Measurements from ENCODE around the gene MAD1L1. TPM values are rescaled to one million over a fixed set of nuclear protein-coding genes. Genes with fewer than 3 reads are reported as not detected.

The MAD1L1 gene
- total RNA-seq, 1 experiment from 2014 or later, result 43.8 TPM

- TF ChIP-seq CDX4 (CRISPR knock-in tag; IDR thresholded peaks at IDR 0.05; ENCODE audit: borderline replicate concordance) (no peak), ZNF396 (CRISPR knock-in tag; IDR thresholded peaks at IDR 0.05; ENCODE audit: borderline replicate concordance) (no peak), PRRX2 (CRISPR knock-in tag; IDR thresholded peaks at IDR 0.05) (no peak), NFE2L1 (CRISPR knock-in tag; IDR thresholded peaks at IDR 0.05) (no peak), ATF3 (CRISPR knock-in tag; conservative IDR thresholded peaks at IDR 0.05) (no peak)
Measured at GRCh38 chr7:2148814-2149213, 83.9 kb downstream of the MAD1L1 start (continued).

- Mint-ChIP-seq H3K36me3 (peaks cover 14% of the 10 kb centered on the region), H3K4me3 (no peak overlapping the region), H3K9me3 (no peaks in the 10 kb centered on the region), H3K27ac (no peak overlapping the region), H3K4me1 (peaks cover 10% of the 10 kb centered on the region), H3K27me3 (ENCODE audit: low read depth) (no peaks in the 10 kb centered on the region)
- ATAC-seq (peak; percentile 68), DNase-seq (ENCODE audit: low spot score) (no peak)
- ChIA-PET CTCF (interaction anchor here (0.5 to 1.5 kb wide), 10 partner anchors 9 to 541 kb away, joined by 3 to 4 read pairs (median 3); no protein-coding TSS in a partner anchor), POLR2A (no interaction called here)
- no peak for TF ChIP-seq STAT6 (CRISPR knock-in tag; conservative IDR thresholded peaks at IDR 0.05; ENCODE audit: low read depth)
- TF ChIP-seq CDX4 (CRISPR knock-in tag; IDR thresholded peaks at IDR 0.05; ENCODE audit: borderline replicate concordance), result no peak
- TF ChIP-seq CTCF (IDR thresholded peaks at IDR 0.05), result 0 out of 2 replicates have a peak, but pooled peaks have one; percentile 4
Measured at GRCh38 chr7:2148189-2148588, 84.6 kb downstream of the MAD1L1 start.

GRCh38 chr7:2146676-2147472, 85.9 kb downstream of the MAD1L1 start:
- POLR2A ChIA-PET, result no interaction called here
- H3K4me1 Mint-ChIP-seq, result peaks cover 10% of the 10 kb centered on the region
- H3K4me3 Mint-ChIP-seq, result no peak overlapping the region
- H3K27me3 Mint-ChIP-seq (ENCODE audit: low read depth), result no peaks in the 10 kb centered on the region
- no peaks in the 10 kb centered on the region for H3K9me3 Mint-ChIP-seq
- no peak overlapping the region for H3K27ac Mint-ChIP-seq
- ATAC-seq, result no peak
- peaks cover 15% of the 10 kb centered on the region for H3K36me3 Mint-ChIP-seq
- CTCF ChIA-PET, result interaction anchor here (0.9 to 1.5 kb wide), 4 partner anchors 11 to 55 kb away, joined by 3 to 4 read pairs (median 3); no protein-coding TSS in a partner anchor
- no peak for DNase-seq (ENCODE audit: low spot score)
- TF ChIP-seq GABPB1 (CRISPR knock-in tag; IDR thresholded peaks at IDR 0.05) (no peak), ZNF416 (CRISPR knock-in tag; IDR thresholded peaks at IDR 0.05) (no peak), USF2 (CRISPR knock-in tag; IDR thresholded peaks at IDR 0.05) (no peak), NR3C1 (CRISPR knock-in tag; conservative IDR thresholded peaks at IDR 0.05; ENCODE audit: low read depth) (no peak), SMAD4 (CRISPR knock-in tag; IDR thresholded peaks at IDR 0.05) (no peak), PRDM15 (CRISPR knock-in tag; IDR thresholded peaks at IDR 0.05) (no peak), PRRX2 (CRISPR knock-in tag; IDR thresholded peaks at IDR 0.05) (no peak), OVOL2 (CRISPR knock-in tag; IDR thresholded peaks at IDR 0.05; ENCODE audit: borderline replicate concordance) (no peak), CTCF (IDR thresholded peaks at IDR 0.05) (no peak), ATF1 (CRISPR knock-in tag; IDR thresholded peaks at IDR 0.05) (no peak), CREB1 (CRISPR knock-in tag; IDR thresholded peaks at IDR 0.05) (no peak)
